ENCODE results near the gene PTPN21.

DNA sequence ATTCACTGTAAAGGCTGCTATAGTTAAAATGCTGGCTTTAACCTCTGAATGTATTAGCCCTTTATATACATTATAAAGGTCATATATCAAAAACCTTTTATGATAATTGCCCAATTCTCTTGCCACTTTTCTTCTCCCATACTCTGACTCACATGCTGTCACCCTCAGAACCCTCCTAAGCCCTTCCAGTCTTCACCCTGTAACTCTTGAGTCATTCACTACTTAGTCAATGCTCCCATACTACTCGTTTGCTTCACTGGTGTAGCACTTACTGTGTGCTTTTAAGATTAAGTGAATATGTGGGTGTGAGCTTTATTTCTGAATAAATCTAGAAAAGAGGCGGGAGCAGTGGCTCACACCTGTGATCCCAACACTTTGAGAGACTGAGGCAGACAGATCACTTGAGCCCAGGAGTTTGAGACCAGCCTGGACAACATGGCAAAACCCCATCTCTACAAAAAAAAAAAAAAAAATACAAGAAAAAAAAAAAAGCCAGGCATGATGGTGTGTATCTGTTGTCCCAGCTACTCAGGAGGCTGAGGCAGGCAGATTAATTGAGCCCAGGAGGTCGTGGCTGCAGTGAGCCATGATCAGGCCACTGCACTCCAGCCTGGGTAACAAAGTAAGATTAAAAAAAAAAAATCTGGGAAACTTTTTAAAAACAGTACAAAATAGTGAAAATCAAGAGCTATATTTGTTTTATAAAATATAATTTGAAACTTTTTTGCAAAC is 131.7 kb downstream of the PTPN21 start:
- TF ChIP-seq HDAC2 (IDR thresholded peaks at IDR 0.05) (no peak), ESRRA (IDR thresholded peaks at IDR 0.05; ENCODE audit: borderline replicate concordance, low read depth) (no peak), EP400 (IDR thresholded peaks at IDR 0.05) (no peak), MEIS2 (IDR thresholded peaks at IDR 0.05; ENCODE audit: partially characterized antibody) (no peak), EHMT2 (IDR thresholded peaks at IDR 0.05) (no peak), POLR2AphosphoS5 (IDR thresholded peaks at IDR 0.05; ENCODE audit: control insufficient read depth, insufficient read depth, low read depth, low read length) (no peak), POLR2A (conservative IDR thresholded peaks at IDR 0.05) (no peak), KDM2B (CRISPR knock-in tag; IDR thresholded peaks at IDR 0.05) (no peak)
